CMK (cell line): ENCODE results near the gene TBC1D9B.
A peak's percentile ranks its signal among the peaks of the same experiment; 100 is the strongest.

Source experiments
- DNase-seq: peaks from one replicate; pipeline ENCODE4 v3.0.0-alpha.2; 2010; ENCODE audit warnings: low read depth

TBC1D9B gene

GRCh38 chr5:179820483-179821297, 87.0 kb downstream of the TBC1D9B start, which contains the start of gene SQSTM1:
Gene SQSTM1, plus strand, starts transcription at chr5:179820905. Its CDS starts 32 bp downstream, at chr5:179820937.
- no peak for DNase-seq

- DNase-seq, result no peak
Measured at GRCh38 chr5:179820127-179820482, 87.6 kb downstream of the TBC1D9B start.

DNA sequence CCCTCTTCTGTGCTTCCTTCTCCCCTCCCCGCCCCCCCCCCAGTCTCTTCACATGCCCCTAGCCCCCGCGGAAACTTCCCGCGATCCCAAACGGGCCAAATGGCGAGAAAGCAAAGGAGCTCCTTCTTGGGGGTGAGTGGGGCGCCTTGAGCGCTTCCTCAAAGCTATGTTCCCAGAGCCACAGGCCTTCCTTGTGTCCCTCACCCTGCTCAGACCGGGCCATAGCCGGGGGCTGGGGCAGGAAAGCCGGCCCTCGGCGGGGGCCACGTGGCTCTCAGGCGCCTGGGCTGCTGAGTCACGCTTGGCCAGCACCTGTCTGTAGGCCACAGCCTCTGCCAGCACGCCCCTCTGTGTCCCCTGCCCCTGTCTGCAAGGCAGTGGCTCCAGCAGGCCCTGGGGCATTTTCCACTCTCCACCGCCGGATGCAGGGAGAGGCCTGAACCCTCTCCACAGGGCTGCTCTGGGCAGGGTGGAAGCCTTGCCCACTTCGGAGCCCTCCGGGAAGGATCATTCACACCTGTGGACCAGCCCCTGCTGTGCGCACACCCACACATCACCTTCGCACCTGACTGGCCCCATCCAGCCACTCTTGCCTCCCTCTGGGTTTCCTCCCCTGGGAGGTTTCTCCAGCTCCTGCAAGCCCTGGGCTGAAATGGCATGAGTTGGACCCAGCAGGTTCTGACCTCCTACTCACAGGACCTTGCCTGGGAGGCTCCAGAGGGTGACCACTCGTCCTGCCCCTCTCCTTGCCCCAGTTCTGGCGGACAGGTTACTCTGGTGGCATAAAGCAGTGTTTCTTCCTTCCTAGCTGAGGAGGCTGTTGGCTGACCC, 88.2 kb downstream of the TBC1D9B start:
- DNase-seq, result no peak

- DNase-seq, result peak; percentile 86
Measured at GRCh38 chr5:179818746-179819295, 88.9 kb downstream of the TBC1D9B start.

GRCh38 chr5:179817890-179818745, 89.6 kb downstream of the TBC1D9B start:
- DNase-seq, result no peak

DNA sequence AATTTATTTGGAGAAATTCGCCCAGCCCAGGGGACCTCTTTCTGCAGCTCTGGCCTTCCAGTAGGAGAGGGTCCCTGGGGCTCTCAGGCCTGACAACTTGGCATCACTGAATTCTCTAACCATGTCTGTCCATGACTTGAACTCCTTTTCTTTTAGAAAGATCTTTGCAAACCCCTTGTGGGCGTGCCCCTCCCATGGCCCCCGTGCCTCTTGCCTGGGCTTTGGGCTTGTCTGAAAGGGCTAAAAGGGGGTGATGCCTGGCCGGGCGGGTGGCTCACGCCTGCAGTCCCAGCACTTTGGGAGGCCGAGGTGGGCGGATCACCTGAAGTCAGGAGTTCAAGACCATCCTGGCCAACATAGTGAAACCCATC, 90.2 kb downstream of the TBC1D9B start:
- DNase-seq, result no peak

GRCh38 chr5:179816796-179817469, 90.8 kb downstream of the TBC1D9B start:
- DNase-seq, result no peak

DNA sequence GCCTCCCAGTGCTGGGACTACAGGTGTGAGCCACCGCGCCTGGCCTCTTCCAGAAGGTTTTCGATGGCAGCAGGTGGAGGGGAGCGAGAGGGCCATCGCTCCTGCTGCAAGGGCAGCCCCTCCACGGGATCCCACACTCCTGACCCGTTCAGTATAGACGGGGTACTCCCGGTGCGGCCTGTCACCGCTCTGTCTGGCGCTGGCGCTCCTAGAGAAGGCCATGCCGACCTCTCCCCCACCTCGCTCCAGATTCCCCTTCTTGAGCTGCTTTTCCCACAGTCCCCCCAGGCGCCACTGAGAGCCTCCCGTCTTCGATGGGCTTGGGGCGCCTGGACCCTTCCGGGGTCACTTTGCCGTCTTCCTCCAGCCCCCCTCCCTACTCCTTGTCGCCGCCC, 91.3 kb downstream of the TBC1D9B start:
- DNase-seq, result no peak

DNA sequence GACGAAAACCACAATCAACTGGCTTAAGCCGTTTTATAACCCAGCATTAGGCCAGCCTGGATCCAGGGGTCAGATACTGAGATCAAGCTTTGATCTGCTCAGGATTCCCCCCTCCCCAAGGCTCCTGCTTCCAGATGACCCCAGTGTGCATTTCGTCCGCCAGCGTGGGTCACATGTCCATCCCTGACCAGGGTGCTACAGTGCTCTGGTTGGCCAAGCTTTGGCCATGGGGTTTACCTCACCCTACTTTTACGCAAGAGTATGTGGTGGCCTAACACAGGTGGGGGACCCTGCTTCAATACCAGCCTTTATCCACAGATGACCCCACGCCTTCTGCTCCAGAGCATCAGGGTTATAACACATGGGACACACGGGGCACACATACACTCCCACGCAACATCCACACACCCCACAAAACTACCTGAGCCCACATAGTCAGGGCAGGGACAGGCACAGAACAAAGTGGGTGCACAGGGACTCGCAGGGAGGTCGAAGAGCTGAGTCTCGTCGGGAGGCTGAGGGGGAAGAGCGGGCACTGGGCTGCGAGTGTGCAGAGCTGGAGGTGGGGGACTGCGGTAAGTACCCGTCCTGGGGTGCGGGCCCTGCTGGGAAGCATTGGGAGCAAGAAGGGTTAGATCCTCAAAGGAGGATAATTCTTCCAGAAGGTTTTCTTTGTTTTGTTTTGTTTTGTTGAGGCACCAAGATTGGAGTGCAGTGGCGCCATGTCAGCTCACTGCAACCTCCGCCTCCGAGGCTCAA, 92.0 kb downstream of the TBC1D9B start:
- no peak for DNase-seq

DNA sequence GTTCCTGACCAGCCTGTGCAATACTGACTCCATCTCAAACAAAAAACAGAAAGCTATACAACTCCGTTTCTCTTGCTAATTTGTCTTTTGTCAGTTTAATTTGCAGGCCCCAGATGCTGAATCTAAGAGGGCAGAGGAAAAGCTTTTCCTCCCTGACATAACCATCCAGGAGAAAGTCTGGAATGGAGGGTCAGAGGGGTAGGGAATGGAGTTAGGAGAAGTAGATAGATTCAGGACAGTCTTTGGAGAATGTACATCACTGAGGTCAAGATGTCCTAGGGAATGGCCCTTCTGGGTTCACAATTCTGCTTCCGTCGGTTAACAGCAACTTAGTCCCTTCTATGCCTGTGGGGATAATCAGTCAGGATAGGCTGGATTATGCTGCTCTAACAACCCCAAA, 93.6 kb downstream of the TBC1D9B start:
- no peak for DNase-seq

DNA sequence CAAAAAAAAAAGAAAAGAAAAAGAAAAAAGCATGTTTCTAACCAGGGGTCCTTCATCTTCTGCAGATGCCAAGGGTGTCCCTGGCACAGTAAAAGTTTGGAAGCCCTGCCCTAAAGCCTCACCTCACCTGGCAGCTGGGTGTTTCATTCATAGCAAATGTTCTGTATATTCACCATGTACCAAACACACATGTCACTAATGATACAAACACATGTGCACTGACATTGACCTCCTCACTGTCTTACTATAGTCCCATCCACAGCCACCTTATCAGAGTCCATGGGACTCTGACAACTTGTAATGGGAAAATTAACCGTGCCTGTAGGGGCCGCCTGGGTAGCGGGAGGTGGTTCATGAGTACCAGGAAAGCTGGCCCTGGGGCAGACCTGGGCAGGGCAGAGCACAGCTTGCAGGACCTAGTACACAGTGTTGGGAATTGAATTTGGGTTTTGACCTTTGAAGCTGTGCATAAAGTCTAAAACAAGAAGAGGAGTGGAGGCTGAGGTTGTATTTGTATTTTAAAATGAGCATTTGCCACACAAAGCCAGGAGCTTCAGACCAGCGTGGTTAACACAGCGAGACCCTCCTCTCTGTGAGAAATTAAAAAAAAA, 94.6 kb downstream of the TBC1D9B start:
- no peak for DNase-seq

- DNase-seq, result no peak
Measured at GRCh38 chr5:179812135-179812825, 95.4 kb downstream of the TBC1D9B start.
